ENCODE data around the gene OTOG. TPM values are rescaled to one million over a fixed set of nuclear protein-coding genes. Genes with fewer than 3 reads are reported as not detected.

OTOG gene
- total RNA-seq, 6 experiments from 2014 or later: not detected

GRCh38 chr11:17538731-17539130 is 8.3 kb upstream of the OTOG start:
- no peaks in the 10 kb centered on the region for H3K36me3 Mint-ChIP-seq (ENCODE audit: low read depth)
- H3K27ac Mint-ChIP-seq: no peak overlapping the region
- H3K4me1 Mint-ChIP-seq (ENCODE audit: low read depth): no peaks in the 10 kb centered on the region
- TF ChIP-seq CTCF (IDR thresholded peaks at IDR 0.05): no peak
- no peak overlapping the region for H3K4me3 Mint-ChIP-seq
- H3K9me3 Mint-ChIP-seq: no peaks in the 10 kb centered on the region
- DNase-seq: no peak
- H3K27me3 Mint-ChIP-seq (ENCODE audit: insufficient read depth): peaks cover 41% of the 10 kb centered on the region

- H3K4me3 Mint-ChIP-seq: no peak overlapping the region
- no peaks in the 10 kb centered on the region for H3K9me3 Mint-ChIP-seq
- H3K27ac Mint-ChIP-seq: no peak overlapping the region
- peaks cover 38% of the 10 kb centered on the region for H3K27me3 Mint-ChIP-seq (ENCODE audit: insufficient read depth)
- no peaks in the 10 kb centered on the region for H3K36me3 Mint-ChIP-seq (ENCODE audit: low read depth)
- no peaks in the 10 kb centered on the region for H3K4me1 Mint-ChIP-seq (ENCODE audit: low read depth)
- DNase-seq: no peak
- TF ChIP-seq CTCF (IDR thresholded peaks at IDR 0.05): no peak
Observed at GRCh38 chr11:17540807-17541206, 6.3 kb upstream of the OTOG start.

DNA sequence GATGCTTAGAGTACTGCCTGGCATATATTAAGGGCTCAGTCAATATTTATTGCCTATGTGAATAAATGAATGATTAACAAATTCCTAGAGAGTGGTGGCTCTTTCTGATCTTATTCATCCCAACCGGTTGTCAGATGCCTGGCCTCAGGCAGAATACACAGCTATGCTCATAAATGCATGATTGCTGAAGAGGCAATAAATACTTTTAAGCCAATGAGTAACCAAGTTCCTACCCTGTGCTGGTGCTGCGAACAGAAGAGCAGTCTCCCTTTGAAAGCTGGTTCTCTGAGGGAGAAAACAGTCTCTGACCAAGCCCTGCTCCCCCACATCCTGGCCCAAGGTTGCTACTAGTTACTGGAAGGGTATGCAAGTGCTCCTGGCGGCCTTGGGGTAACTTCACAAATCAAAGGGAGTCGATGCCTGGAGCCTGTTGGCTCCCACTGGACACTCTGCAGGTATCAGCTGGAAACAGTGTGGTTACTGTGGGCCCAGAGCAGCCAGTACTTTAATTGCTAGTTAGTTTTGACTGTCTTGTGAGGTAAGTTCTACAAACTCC is 5.7 kb upstream of the OTOG start:
- no peak for TF ChIP-seq CTCF (IDR thresholded peaks at IDR 0.05)
- no peaks in the 10 kb centered on the region for H3K4me1 Mint-ChIP-seq (ENCODE audit: low read depth)
- H3K36me3 Mint-ChIP-seq (ENCODE audit: low read depth): no peaks in the 10 kb centered on the region
- no peak overlapping the region for H3K4me3 Mint-ChIP-seq
- peak; percentile 33 for DNase-seq
- H3K27ac Mint-ChIP-seq: no peak overlapping the region
- peaks cover 38% of the 10 kb centered on the region for H3K27me3 Mint-ChIP-seq (ENCODE audit: insufficient read depth)
- H3K9me3 Mint-ChIP-seq: no peaks in the 10 kb centered on the region

DNA sequence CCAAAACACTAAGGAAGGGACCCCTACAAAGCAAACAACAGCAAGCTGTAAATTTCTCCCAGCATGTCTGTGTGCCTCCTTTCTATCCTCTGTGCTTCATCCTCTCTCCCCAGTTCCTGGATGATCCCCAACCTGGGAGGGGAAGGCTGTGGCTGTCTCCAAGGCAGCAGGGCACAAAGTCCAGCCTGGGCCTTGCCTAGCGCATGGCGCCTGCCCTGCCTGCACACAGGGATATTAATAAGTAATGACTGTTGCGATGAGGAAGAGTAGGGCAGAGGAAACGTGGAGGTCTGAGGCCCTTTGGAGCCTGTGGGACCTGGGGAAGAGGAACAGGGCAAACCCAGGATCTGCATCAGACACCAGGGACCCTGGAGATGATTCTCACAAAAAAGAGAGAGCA is 4.8 kb upstream of the OTOG start:
- Mint-ChIP-seq H3K36me3 (ENCODE audit: low read depth) (no peaks in the 10 kb centered on the region), H3K27ac (no peak overlapping the region)
- DNase-seq: no peak

GRCh38 chr11:17543041-17543440 is 4.0 kb upstream of the OTOG start:
- H3K4me1 Mint-ChIP-seq (ENCODE audit: low read depth): no peaks in the 10 kb centered on the region
- no peak for TF ChIP-seq CTCF (IDR thresholded peaks at IDR 0.05)
- no peak overlapping the region for H3K27ac Mint-ChIP-seq
- DNase-seq: no peak
- H3K36me3 Mint-ChIP-seq (ENCODE audit: low read depth): no peaks in the 10 kb centered on the region
- no peak overlapping the region for H3K4me3 Mint-ChIP-seq
- peaks cover 38% of the 10 kb centered on the region for H3K27me3 Mint-ChIP-seq (ENCODE audit: insufficient read depth)
- no peaks in the 10 kb centered on the region for H3K9me3 Mint-ChIP-seq

More for the DNA sequence above, 4.8 kb upstream of the OTOG start:
- H3K9me3 Mint-ChIP-seq: no peaks in the 10 kb centered on the region
- no peak overlapping the region for H3K4me3 Mint-ChIP-seq
- H3K4me1 Mint-ChIP-seq (ENCODE audit: low read depth): no peaks in the 10 kb centered on the region
- peaks cover 34% of the 10 kb centered on the region for H3K27me3 Mint-ChIP-seq (ENCODE audit: insufficient read depth)
- TF ChIP-seq CTCF (IDR thresholded peaks at IDR 0.05): no peak

Data from HFFc6 (cell line).